Natural killer cell treated with Interleukin-12 subunit alpha and Interleukin-12 subunit beta and Interleukin-15 and Interleukin-18, amount 100 ng/mL, for 72 hours (primary cell): Measurements from ENCODE around the gene TXNRD3. TPM values are rescaled to one million over a fixed set of nuclear protein-coding genes. Genes with fewer than 3 reads are reported as not detected.

Experiments used
- ATAC-seq, 2 donors: fragments of 150-1000 bp; cut with Tn5 transposase in 1 of 2; sonication (Bioruptor Pico), chemical (Tn5 transposase) in 1 of 2; 2 replicates each; pipeline ENCODE4 v1.10.0; 2021
- DNase-seq: peaks from one replicate; pipeline ENCODE4 v3.0.0; 2022; ENCODE audit warnings: low spot score
- H3K27ac Mint-ChIP-seq, 2 donors: 1 replicate in 1 of 2; 2 replicates in 1 of 2; pipeline ENCODE4 v1.8.0; 2022; ENCODE audit warnings: mixed read lengths in 2 of 2, mild to moderate bottlenecking in 1 of 2, moderate library complexity in 1 of 2
- H3K27me3 Mint-ChIP-seq, 2 donors: 1 replicate in 1 of 2; 2 replicates in 1 of 2; pipeline ENCODE4 v1.8.0; 2022; ENCODE audit warnings: mixed read lengths in 2 of 2
- H3K36me3 Mint-ChIP-seq: one replicate; pipeline ENCODE4 v1.8.0; 2022; ENCODE audit warnings: mixed read lengths
- H3K4me1 Mint-ChIP-seq, 2 donors: 1 replicate in 1 of 2; 2 replicates in 1 of 2; pipeline ENCODE4 v1.8.0; 2022; ENCODE audit warnings: low read depth in 2 of 2, mixed read lengths in 2 of 2, mild to moderate bottlenecking in 1 of 2
- H3K4me3 Mint-ChIP-seq: one replicate; pipeline ENCODE4 v1.8.0; 2022; ENCODE audit warnings: mixed read lengths
- H3K9me3 Mint-ChIP-seq: 2 replicates; pipeline ENCODE4 v1.8.0; 2022; ENCODE audit warnings: mixed read lengths
- total RNA-seq, 2 donors: library from RNA; stranded (reverse); gene quantifications; one replicate each; pipeline ENCODE4 v1.2.3, GENCODE V29; 2022

Gene TXNRD3
- 1 to 10 TPM; 1.2 to 2.1 TPM for total RNA-seq

DNA sequence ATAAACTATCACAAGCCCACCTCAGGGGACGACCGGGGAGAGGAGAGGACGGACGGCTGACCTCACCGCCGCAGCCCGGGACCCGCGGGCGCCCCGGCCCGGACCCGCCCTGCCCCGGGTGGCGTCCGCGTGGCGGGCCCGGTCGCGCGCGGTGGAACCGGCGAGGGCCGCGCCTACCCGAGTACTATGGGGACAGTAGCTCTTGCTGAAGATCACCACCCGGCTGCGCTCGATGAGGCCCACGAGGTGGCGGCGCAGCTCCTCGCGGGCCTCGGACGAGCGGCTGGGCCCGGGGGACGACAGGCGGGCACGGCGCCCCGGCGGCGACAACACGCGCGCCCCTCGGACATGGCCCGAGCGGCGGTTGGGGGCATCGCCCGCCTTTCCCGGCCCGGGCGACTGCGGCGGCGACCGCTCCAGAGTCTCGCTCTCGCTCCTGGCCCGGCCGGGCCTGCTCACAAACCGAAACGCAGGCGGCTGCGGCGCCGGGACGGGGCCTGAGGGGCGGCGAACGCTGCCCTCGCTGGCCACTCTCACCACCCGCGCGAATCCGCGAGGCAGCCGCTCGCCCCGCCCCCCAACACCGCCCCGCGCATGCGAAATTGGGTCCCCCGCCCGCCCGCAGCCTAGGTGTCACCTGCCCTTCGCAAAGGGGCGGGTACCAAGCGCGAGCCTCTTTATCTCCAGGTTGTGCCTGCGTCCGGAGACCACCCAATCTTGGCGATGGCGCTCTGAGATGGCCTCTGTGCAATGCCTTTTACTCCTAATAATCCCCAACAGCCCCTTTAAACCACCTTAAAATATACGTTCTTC is at the start of gene TXNRD3:
Gene TXNRD3, minus strand, starts transcription at position 554 of the 813 bp plus-strand sequence.
- DNase-seq (peak; percentile 80), ATAC-seq (peak; percentile 86 to 91)
- H3K36me3 Mint-ChIP-seq: no peaks in the 10 kb centered on the region
- peaks cover 5 to 13% of the 10 kb centered on the region in 2 donors for H3K27me3 Mint-ChIP-seq
- no peaks in the 10 kb centered on the region for H3K9me3 Mint-ChIP-seq
- peak within 1 kb of the TSS; percentile 79 for H3K4me3 Mint-ChIP-seq
- peaks cover 0 to 2% of the 10 kb centered on the region in 2 donors for H3K4me1 Mint-ChIP-seq
- H3K27ac Mint-ChIP-seq: no peak within 1 kb of the TSS

DNA sequence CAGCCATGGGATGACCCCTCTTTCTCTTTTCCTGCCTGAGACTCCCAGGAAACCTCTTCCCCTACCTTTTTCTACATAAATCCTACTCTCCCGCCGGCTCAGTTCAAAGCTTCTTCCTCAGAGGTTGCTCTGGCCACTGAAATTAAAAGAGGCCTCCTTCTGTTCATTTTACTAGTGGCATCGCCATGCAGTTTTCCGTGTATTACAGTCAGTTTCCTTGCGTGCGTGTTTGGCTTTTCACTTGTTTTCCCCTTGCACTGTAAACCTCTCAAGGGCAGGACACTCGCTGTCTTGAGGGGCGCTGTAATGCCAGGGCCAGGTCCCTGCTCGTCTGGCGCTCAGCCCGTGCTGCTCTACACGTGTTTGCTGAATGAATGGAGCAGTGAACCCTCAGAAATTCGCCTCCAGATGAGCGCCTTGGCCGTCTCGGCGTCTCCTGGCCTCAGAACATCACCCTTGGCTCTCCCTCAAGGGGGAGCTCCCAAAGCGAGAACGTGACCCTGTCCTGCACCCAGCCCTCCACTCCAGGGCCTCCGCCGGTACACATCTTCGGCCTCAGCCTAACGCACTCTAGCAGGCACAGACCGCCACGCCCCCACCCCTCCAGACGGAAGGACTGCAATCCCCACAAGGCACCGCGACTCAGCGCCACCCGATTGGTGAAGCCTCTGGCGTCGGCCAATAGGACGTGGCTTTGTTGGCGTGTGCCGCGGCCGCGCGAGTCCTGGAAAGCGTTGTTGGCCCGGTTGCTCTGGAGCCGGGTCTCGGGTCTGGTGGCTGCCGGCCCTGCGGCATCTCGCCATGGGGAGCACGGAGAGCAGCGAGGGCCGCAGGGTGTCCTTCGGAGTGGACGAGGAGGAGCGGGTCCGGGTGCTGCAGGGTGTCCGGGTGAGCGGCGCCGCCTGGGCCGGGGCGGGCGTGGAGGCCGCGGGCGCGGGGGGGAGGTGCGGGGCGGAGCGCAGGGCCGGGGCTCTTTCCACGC is 48.9 kb upstream of the TXNRD3 start, which contains the start of gene CHCHD6:
Gene CHCHD6, plus strand, starts transcription at position 729 of the 982 bp plus-strand sequence. Its CDS starts 73 bp downstream, at position 802.
- ATAC-seq: peak; percentile 99
- DNase-seq: peak; percentile 96
- peaks cover 14 to 17% of the 10 kb centered on the region in 2 donors for H3K4me1 Mint-ChIP-seq
- H3K27me3 Mint-ChIP-seq: peaks cover 37 to 42% of the 10 kb centered on the region in 2 donors
- H3K27ac Mint-ChIP-seq: peak within 1 kb of the TSS; percentile 41 to 78
- H3K36me3 Mint-ChIP-seq: no peaks in the 10 kb centered on the region
- H3K4me3 Mint-ChIP-seq: peak within 1 kb of the TSS; percentile 86
- H3K9me3 Mint-ChIP-seq: no peaks in the 10 kb centered on the region

DNA sequence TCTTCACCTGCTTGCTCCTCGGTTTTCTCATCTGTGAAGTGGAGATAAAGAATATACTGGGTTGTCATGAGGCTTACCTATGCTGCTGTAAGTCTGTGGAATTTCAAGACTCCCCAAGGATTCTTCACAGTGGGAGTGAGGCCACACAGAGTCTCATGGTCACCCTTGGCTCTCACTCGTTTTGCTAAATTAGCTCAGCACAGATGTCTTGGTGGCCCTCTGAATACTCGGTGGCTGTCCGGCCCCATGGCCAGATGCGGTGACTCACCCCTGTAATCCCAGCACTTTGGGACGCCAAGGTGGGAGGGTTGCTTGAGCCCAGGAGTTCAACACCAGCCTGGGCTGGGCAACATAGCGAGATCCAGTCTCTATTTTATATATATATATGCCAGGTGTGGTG is 44.1 kb upstream of the TXNRD3 start:
- ATAC-seq (no peak), DNase-seq (no peak)
- Mint-ChIP-seq H3K36me3 (no peaks in the 10 kb centered on the region), H3K27ac (no peak overlapping the region), H3K27me3 (peaks cover 59 to 61% of the 10 kb centered on the region in 2 donors), H3K4me1 (peaks cover 8% of the 10 kb centered on the region in 2 donors), H3K9me3 (no peaks in the 10 kb centered on the region), H3K4me3 (no peak overlapping the region)

DNA sequence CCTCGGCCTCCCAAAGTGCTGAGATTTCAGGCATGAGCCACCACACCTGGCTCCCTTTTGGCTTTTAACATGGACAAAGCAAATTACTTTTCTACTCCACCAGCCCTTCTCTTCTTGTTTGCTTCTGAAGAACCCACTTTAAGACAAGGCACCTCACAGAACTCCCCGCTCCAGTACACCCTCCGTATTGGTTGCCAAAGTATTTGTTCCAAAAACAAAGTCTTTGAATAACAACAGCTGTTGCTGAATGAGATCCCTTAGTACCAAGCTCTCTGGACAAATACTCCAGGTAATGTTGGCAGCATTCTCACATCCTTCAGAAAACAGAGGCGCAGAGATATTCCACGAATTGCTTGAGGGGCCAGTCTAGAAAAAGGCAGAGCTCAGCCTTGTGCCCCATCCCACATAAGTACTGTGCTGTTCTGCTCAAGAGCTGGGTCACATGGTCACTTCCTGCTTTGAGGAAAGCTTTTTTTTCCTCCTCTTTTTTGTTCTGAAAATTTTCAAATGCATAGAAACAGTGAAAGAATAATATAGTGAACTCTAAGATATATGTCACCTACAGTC is 41.9 kb upstream of the TXNRD3 start:
- ATAC-seq: no peak
- H3K4me3 Mint-ChIP-seq: no peak overlapping the region
- DNase-seq: no peak
- H3K4me1 Mint-ChIP-seq: no peaks in the 10 kb centered on the region
- H3K36me3 Mint-ChIP-seq: no peaks in the 10 kb centered on the region
- no peak overlapping the region for H3K27ac Mint-ChIP-seq
- peaks cover 51 to 57% of the 10 kb centered on the region in 2 donors for H3K27me3 Mint-ChIP-seq
- H3K9me3 Mint-ChIP-seq: no peaks in the 10 kb centered on the region

DNA sequence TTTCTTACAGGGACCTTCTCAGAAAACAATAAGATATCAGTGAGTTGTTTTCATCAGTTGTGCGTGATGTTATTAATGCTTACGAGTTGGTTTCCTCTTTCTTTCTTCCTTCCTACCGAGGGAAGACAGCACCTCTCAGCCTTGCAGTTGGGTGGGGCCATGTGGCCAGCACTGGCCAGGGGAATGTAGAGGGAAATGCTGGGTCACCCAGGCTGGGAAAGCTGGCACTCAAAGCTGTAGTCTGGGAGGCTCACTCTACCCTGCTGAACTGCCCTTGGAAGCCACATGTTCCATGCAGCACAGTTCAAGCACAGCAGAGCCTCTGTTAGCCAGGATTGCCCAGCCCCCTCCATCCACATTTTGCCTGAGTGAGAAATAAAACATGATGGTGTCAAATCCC is 39.0 kb upstream of the TXNRD3 start:
- H3K4me1 Mint-ChIP-seq: no peaks in the 10 kb centered on the region
- ATAC-seq (no peak), DNase-seq (no peak)
- no peaks in the 10 kb centered on the region for H3K36me3 Mint-ChIP-seq
- peaks cover 49 to 53% of the 10 kb centered on the region in 2 donors for H3K27me3 Mint-ChIP-seq
- no peaks in the 10 kb centered on the region for H3K9me3 Mint-ChIP-seq
- H3K4me3 Mint-ChIP-seq: no peak overlapping the region
- no peak overlapping the region for H3K27ac Mint-ChIP-seq

DNA sequence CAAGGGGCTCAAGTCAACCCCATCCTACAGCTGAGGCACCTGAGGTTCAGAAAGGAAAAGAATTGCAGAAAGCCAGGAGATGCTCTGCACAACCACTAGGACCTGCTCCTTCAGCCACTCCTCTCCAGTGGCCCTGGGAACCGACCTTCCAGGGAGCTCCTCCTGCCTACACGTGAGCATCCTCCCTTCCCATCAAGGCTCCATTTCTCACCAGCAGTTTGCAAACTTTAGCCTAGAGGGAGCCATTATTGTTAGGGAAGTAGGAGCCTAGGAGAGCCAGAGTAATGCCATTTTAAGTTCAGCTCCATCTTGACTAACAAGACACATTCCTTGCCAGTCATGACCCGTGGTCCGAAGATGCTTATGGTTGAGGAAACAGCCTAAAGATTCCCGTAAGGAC is 37.9 kb upstream of the TXNRD3 start:
- Mint-ChIP-seq H3K27me3 (peaks cover 42 to 55% of the 10 kb centered on the region in 2 donors), H3K27ac (no peak overlapping the region), H3K4me3 (no peak overlapping the region), H3K4me1 (no peaks in the 10 kb centered on the region), H3K36me3 (no peaks in the 10 kb centered on the region), H3K9me3 (no peaks in the 10 kb centered on the region)
- ATAC-seq (no peak), DNase-seq (no peak)

DNA sequence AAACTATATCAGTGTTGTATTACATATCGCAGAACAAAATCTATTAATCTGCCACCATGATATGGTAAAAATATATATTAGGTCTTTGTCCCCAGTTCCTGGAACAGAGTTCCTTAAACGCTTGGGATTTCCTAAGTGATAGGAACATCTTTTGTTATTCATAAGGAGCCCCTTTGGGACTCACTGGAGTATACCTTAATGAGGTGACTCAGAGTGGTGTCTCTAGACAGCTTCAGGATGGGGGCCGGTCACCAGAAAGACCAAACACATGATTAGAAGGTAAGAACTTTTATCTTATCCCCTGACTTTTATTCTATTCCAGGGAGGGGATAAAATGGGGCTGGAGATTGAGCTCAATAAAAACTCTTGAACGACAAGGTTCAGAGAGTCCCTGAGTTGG is 36.8 kb upstream of the TXNRD3 start:
- no peaks in the 10 kb centered on the region for H3K4me1 Mint-ChIP-seq
- no peak overlapping the region for H3K27ac Mint-ChIP-seq
- DNase-seq (no peak), ATAC-seq (no peak)
- H3K9me3 Mint-ChIP-seq: no peaks in the 10 kb centered on the region
- H3K36me3 Mint-ChIP-seq: no peaks in the 10 kb centered on the region
- H3K4me3 Mint-ChIP-seq: no peak overlapping the region
- H3K27me3 Mint-ChIP-seq: peaks cover 39 to 55% of the 10 kb centered on the region in 2 donors

DNA sequence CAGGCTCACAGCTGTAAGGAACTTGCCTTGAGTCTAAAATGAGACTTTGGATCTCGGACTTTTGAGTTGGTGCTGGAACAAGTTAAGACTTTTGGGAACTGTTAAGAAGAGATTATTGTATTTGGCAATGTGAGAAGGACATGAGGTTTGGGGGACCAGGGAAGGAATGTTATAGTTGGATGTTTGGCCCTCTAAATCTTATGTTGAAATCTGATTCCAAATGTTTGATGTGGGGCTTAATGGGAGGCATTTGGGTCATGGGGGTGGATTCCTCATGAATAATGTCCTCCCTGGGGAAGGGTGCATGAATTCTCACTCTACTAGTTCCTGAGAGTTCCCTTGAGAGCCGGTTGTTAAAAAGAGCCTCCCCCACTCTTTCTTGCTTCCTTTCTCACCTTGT is 30.6 kb upstream of the TXNRD3 start:
- Mint-ChIP-seq H3K27ac (no peak overlapping the region), H3K4me1 (no peaks in the 10 kb centered on the region), H3K9me3 (no peaks in the 10 kb centered on the region), H3K36me3 (no peaks in the 10 kb centered on the region), H3K4me3 (no peak overlapping the region), H3K27me3 (peaks cover 12 to 22% of the 10 kb centered on the region in 2 donors)
- ATAC-seq (no peak), DNase-seq (no peak)

DNA sequence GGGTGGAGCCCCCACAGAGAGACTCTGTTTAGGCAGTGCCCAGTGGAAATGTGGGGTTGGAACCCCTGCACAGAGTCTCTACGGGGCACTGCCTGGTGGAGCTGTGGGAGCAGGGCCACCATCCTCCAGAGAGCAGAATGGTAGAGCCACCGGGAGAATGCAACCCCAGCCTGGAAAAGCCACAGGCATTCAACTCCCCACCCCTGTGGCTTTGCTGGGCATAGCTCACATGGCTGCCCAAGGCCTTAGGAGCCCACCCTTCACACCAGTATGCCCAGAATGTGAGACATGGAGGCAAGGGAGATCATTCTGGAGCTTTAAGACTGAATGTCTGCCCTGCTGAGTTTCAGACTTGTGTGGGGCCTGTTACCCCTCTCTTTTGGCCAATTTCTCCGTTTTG is 30.1 kb upstream of the TXNRD3 start:
- Mint-ChIP-seq H3K27me3 (peaks cover 11 to 17% of the 10 kb centered on the region in 2 donors), H3K4me3 (no peak overlapping the region), H3K27ac (no peak overlapping the region), H3K9me3 (no peaks in the 10 kb centered on the region), H3K4me1 (no peaks in the 10 kb centered on the region), H3K36me3 (no peaks in the 10 kb centered on the region)
- no peak for ATAC-seq
- no peak for DNase-seq

DNA sequence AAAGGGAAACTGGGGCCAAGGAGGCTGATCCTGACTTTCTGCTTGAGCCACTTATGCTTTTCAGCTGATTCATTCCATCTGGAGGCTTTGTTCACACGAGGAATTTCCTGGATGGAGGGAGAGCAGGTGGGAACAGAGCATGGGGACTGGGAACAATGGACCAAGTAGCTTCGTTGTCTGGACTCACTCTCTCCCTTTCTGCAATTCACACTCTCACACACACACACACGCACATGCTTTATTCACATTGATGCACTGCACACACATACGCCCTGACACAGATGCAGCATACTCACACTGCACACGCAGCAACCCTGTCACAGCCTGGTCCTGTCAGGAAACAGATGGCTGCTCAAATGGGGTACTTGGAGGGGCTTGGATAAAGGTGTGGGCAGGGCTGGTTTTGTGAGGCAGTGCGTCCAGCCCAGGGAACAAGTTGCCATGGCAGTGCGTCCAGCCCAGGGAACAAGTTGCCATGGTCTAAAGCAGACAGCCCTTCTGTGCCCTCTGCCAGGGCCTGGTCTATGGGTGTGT is 29.4 kb upstream of the TXNRD3 start:
- H3K27ac Mint-ChIP-seq: no peak overlapping the region
- ATAC-seq (peak in 1 of 2 donors; percentile 31), DNase-seq (no peak)
- peaks cover 4 to 11% of the 10 kb centered on the region in 2 donors for H3K27me3 Mint-ChIP-seq
- no peaks in the 10 kb centered on the region for H3K36me3 Mint-ChIP-seq
- H3K9me3 Mint-ChIP-seq: no peaks in the 10 kb centered on the region
- no peak overlapping the region for H3K4me3 Mint-ChIP-seq
- peaks cover 0 to 2% of the 10 kb centered on the region in 2 donors for H3K4me1 Mint-ChIP-seq

DNA sequence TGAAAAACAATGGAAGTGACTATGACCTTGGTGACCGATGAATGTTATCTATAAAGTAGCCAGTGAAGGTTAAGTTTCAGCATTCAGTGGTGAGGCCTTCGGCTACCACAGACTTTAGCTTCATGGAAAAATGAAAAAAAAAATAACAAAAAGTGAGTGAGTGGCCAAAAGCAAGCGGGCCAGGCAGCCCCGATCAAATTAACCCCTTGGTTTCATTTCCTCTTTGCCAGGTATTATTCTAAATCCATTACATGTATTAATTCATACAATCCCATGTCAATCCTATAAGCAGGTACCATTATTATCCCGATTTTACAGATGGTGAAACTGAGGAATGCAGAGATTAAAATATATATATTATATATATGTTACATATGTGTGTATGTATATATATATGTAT is 28.1 kb upstream of the TXNRD3 start:
- ATAC-seq (no peak), DNase-seq (no peak)
- H3K9me3 Mint-ChIP-seq: no peaks in the 10 kb centered on the region
- peaks cover 0 to 6% of the 10 kb centered on the region in 2 donors for H3K4me1 Mint-ChIP-seq
- H3K27ac Mint-ChIP-seq: no peak overlapping the region
- peaks cover 3 to 8% of the 10 kb centered on the region in 2 donors for H3K27me3 Mint-ChIP-seq
- no peak overlapping the region for H3K4me3 Mint-ChIP-seq
- H3K36me3 Mint-ChIP-seq: no peaks in the 10 kb centered on the region

DNA sequence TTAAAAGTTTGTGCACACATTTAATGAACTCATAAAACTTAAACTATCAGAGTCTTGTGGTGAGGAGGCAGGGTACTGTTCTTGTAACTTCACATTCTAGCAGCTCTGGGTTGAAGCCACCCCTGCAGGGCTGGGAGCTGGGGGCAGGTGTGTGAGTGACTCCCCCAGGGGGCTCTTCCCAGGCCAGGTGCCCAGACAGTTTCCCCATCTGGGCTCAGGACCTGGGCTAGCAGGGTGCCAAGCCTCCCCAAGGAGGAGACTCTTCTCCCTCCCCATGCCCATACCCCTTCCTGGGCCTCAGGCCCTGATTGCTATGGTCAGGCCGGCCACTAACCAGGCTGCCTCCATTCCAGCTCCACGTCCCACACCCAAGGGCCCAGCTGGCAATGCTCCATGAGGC is 27.1 kb upstream of the TXNRD3 start:
- Mint-ChIP-seq H3K4me3 (no peak overlapping the region), H3K9me3 (no peaks in the 10 kb centered on the region), H3K36me3 (no peaks in the 10 kb centered on the region), H3K27me3 (peaks cover 4 to 18% of the 10 kb centered on the region in 2 donors), H3K27ac (no peak overlapping the region), H3K4me1 (peaks cover 0 to 6% of the 10 kb centered on the region in 2 donors)
- DNase-seq (no peak), ATAC-seq (peak in 1 of 2 donors; percentile 46)

DNA sequence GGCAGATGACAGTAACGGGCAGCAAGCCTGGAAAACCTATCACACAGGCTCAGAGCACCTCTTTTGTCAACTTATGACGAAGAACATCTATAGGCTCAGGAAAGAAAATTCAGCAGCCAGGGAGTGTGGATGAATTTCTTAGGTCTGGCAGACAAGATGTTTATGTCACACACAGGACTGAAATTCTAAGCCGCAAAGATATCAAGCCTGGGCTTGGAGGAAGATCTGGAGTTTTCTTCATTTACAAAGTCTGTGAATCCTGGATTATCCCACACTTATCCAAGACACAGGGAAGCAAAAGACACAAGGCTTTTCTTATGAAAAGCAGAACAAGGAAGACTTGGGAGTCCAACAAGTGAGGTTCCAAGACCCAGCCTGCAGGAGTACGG is 25.7 kb upstream of the TXNRD3 start:
- H3K27me3 Mint-ChIP-seq: peaks cover 17 to 23% of the 10 kb centered on the region in 2 donors
- no peaks in the 10 kb centered on the region for H3K36me3 Mint-ChIP-seq
- DNase-seq: no peak
- H3K4me3 Mint-ChIP-seq: no peak overlapping the region
- no peak overlapping the region for H3K27ac Mint-ChIP-seq
- ATAC-seq: no peak
- peaks cover 0 to 6% of the 10 kb centered on the region in 2 donors for H3K4me1 Mint-ChIP-seq
- no peaks in the 10 kb centered on the region for H3K9me3 Mint-ChIP-seq
